ENCODE measurements around the gene SMIM24.
"Not testable (repeated sequence)": the region's sequence is repeated elsewhere in the genome, so short reads cannot be mapped to it uniquely, and the experiment has no call there.

The SMIM24 gene

GRCh38 chr19:3480383-3481091 lies at the start of gene SMIM24:
TSS of gene SMIM24 (minus strand) at chr19:3480525. CDS start at chr19:3480463, 62 bp downstream.
- peaks cover 8% of the 10 kb centered on the region; the same call in 1 of the 2 replicates for H3K27me3 ChIP-seq (ENCODE audit: low read depth, low read length)
- H3K4me1 ChIP-seq (ENCODE audit: low read length): no peaks in the 10 kb centered on the region
- H2AFZ ChIP-seq (ENCODE audit: low read depth, low read length): no peak within 1 kb of the TSS
- no peak within 1 kb of the TSS for H3K4me3 ChIP-seq (ENCODE audit: low read length)
- no peaks in the 10 kb centered on the region; the same call in 1 of the 2 replicates for H4K20me1 ChIP-seq (ENCODE audit: insufficient read depth, low read length)
- H3K36me3 ChIP-seq (replicated peaks; ENCODE audit: low read depth, low read length): no peaks in the 10 kb centered on the region
- H3K9me3 ChIP-seq (ENCODE audit: insufficient read depth, low read length): no peaks in the 10 kb centered on the region
- H3K27ac ChIP-seq (ENCODE audit: low read length): no peak within 1 kb of the TSS
- no peak within 1 kb of the TSS for H3K9ac ChIP-seq (ENCODE audit: low read length)
- H3K79me2 ChIP-seq (ENCODE audit: low read length): no peaks in the 10 kb centered on the region
- H3K4me2 ChIP-seq (ENCODE audit: low read length): no peak within 1 kb of the TSS
- TF ChIP-seq CTCF (IDR thresholded peaks at IDR 0.05; ENCODE audit: low read depth, low read length) (no peak), EZH2phosphoT487 (IDR thresholded peaks at IDR 0.05; ENCODE audit: low read depth) (no peak)

GRCh38 chr19:3529299-3529698 lies 49.0 kb upstream of the SMIM24 start:
- not testable (repeated sequence) for H3K4me3 ChIP-seq (ENCODE audit: low read length); H3K9me3 ChIP-seq (ENCODE audit: insufficient read depth, low read length); H3K27me3 ChIP-seq (ENCODE audit: low read depth, low read length); H3K4me2 ChIP-seq (ENCODE audit: low read length); H3K27ac ChIP-seq (ENCODE audit: low read length); H3K4me1 ChIP-seq (ENCODE audit: low read length); H4K20me1 ChIP-seq (ENCODE audit: insufficient read depth, low read length); H2AFZ ChIP-seq (ENCODE audit: low read depth, low read length); H3K9ac ChIP-seq (ENCODE audit: low read length); H3K79me2 ChIP-seq (ENCODE audit: low read length)
- peaks cover 53% of the 10 kb centered on the region for H3K36me3 ChIP-seq (replicated peaks; ENCODE audit: low read depth, low read length)

- Histone ChIP-seq H2AFZ (ENCODE audit: low read depth, low read length) (no peak overlapping the region), H3K9me3 (ENCODE audit: insufficient read depth, low read length) (no peaks in the 10 kb centered on the region), H3K4me3 (ENCODE audit: low read length) (no peak overlapping the region), H3K9ac (ENCODE audit: low read length) (no peak overlapping the region), H3K27ac (ENCODE audit: low read length) (no peak overlapping the region), H3K4me1 (ENCODE audit: low read length) (no peaks in the 10 kb centered on the region), H4K20me1 (ENCODE audit: insufficient read depth, low read length) (peaks cover 11% of the 10 kb centered on the region), H3K27me3 (ENCODE audit: low read depth, low read length) (no peaks in the 10 kb centered on the region), H3K36me3 (replicated peaks; ENCODE audit: low read depth, low read length) (peaks cover 52% of the 10 kb centered on the region), H3K4me2 (ENCODE audit: low read length) (no peak overlapping the region), H3K79me2 (ENCODE audit: low read length) (no peaks in the 10 kb centered on the region)
- TF ChIP-seq CTCF (IDR thresholded peaks at IDR 0.05; ENCODE audit: low read depth, low read length): no peak
- TF ChIP-seq EZH2phosphoT487 (IDR thresholded peaks at IDR 0.05; ENCODE audit: low read depth): no peak
Observed at GRCh38 chr19:3528539-3529211, 48.4 kb upstream of the SMIM24 start.

- peaks cover 46% of the 10 kb centered on the region for H3K36me3 ChIP-seq (replicated peaks; ENCODE audit: low read depth, low read length)
- no peak overlapping the region for H3K4me3 ChIP-seq (ENCODE audit: low read length)
- no peak for TF ChIP-seq EZH2phosphoT487 (IDR thresholded peaks at IDR 0.05; ENCODE audit: low read depth)
- TF ChIP-seq CTCF (IDR thresholded peaks at IDR 0.05; ENCODE audit: low read depth, low read length): no peak
- H3K9ac ChIP-seq (ENCODE audit: low read length): no peak overlapping the region
- H4K20me1 ChIP-seq (ENCODE audit: insufficient read depth, low read length): peaks cover 14% of the 10 kb centered on the region
- no peaks in the 10 kb centered on the region for H3K27me3 ChIP-seq (ENCODE audit: low read depth, low read length)
- no peak overlapping the region for H2AFZ ChIP-seq (ENCODE audit: low read depth, low read length)
- no peaks in the 10 kb centered on the region for H3K79me2 ChIP-seq (ENCODE audit: low read length)
- H3K27ac ChIP-seq (ENCODE audit: low read length): no peak overlapping the region
- H3K4me1 ChIP-seq (ENCODE audit: low read length): no peaks in the 10 kb centered on the region
- H3K9me3 ChIP-seq (ENCODE audit: insufficient read depth, low read length): no peaks in the 10 kb centered on the region
- H3K4me2 ChIP-seq (ENCODE audit: low read length): no peak overlapping the region
Observed at GRCh38 chr19:3528080-3528479, 47.8 kb upstream of the SMIM24 start.
